GM15510 (cell line): Measurements from ENCODE around the gene PAN3.

Experiments
- POLR2A ChIP-seq: IDR thresholded peaks from 3 replicates; pipeline ENCODE4 v1.6.1; 2011; ENCODE audit warnings: borderline replicate concordance; ENCODE audit not compliant: insufficient read length; ENCODE audit errors: extremely low read depth

The PAN3 gene

DNA sequence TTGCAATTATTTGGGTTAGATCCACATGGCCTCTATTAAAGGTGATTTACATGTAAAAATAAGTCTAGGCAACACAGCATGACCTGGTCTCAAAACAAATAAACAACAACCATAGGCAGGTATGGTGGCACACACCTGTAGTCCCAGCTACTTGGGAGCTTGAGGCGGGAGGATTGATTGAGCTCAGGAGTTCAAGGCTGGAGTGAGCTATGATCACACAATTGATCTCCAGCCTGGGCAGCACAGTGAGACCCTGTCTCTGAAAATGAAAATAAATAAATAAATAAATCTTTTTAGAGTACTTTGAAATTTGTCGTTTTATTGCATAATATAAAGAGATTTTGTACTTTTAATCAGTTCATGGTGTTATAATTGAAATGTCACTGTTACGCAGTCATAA is 93.3 kb downstream of the PAN3 start:
- TF ChIP-seq POLR2A = no peak

DNA sequence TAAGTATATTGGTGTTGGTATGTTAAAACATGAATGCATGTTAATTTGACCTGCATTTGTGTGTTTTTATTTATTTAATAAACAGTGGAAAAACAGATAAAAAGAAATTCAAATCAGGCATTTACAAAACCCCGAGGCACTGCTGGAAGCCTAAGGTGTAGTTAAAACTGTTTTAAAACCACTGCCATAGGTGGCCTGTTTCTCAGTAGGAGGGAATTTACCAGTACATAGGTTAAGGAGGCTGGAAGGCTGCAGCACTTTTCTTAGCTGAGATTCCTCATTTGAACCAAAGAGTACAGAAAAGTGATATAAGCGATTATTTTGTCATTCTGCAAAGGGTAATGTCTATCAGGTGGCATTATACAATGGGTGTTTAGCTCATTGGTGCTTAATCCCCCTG is 99.6 kb downstream of the PAN3 start:
- no peak for TF ChIP-seq POLR2A

DNA sequence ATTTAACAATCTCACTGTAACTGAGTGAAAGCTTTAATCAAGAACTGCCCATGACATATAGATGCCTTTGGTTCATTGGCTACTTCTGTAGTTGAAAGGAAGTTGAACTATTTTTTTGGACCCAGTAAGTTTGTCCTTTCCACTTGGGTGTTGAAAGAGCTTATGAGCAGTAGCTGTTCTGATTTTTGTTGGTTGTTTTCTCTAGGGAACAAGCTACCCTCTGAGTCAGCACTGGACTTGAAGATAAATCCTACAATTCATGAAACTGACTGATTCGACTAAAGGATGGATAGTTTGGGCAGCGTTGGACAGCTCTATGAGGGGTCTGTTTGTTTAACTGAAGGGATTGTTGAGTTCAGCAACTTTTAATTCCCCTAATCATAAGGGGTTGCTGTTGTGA is 101.0 kb downstream of the PAN3 start:
- TF ChIP-seq POLR2A = no peak

DNA sequence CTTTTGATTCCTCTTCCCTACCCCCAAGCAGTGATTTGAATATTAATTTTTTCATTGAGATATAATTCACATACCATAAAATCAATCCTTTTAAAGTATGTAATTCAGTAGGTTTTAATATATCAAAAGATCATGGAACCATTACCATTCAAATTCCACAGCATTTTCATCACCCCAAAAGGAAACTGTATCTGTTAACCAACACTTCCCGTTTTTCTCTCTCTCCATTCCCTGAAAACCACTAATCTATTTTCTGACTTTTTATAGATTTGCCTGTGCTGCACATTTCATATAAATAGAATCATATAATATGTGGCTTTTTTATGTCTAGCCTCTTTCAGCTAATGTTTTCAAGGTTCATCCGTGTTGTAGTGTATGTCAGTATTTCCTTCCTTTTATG is 107.1 kb downstream of the PAN3 start:
- no peak for TF ChIP-seq POLR2A

DNA sequence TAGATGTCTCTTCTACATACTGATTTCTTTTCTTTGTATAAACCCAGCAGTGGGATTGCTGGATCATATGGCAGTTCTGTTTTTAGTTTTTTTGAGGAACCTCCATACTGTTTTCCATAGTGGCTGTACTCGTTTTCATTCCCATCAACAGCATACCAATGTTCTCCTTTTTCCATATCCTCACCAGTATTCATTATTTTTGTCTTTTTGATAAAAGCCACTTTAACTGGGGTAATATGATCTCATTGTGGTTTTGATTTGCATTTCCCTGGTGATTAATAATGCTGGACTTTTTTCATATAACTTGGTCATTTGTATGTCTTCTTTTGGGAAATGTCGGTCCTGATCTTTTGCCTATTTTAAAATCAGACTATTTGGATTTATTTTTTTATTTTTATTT is 108.5 kb downstream of the PAN3 start:
- TF ChIP-seq POLR2A = no peak

DNA sequence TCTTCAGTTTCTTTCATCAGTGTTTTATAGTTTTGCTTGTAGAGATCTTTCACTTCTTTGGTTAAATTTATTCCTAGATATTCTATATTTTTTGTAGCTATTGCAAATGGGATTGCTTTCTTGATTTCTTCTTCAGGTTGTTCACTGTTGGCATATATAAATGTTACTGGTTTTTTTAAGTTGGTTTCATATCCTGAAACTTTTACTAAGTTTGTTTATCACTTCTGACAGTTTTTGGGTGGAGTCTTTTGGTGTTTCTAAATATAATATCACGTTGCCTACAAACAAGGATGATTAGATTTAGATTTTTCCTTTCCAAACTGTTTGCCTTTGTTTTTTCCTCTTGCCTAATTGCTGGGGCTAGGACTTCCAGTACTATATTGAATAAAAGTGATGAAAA is 109.7 kb downstream of the PAN3 start:
- no peak for TF ChIP-seq POLR2A

DNA sequence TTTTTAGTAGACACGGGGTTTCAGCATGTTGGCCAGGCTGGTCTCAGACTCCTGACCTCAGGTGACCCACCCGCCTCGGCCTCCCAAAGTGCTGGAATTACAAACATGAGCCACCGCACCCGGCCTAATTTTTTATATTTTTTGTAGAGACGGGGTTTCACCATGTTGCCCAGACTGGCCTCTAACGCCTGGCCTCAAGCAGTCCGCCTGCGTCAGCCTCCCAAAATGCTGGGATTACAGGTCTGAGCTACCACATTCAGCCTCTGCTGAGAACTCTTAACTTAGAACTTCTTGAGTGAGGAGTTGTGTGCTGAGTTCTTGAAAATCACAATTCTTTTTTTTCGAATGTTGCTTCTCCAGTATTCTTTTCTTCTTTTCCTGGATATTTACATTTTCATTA is 112.2 kb downstream of the PAN3 start:
- no peak for TF ChIP-seq POLR2A

DNA sequence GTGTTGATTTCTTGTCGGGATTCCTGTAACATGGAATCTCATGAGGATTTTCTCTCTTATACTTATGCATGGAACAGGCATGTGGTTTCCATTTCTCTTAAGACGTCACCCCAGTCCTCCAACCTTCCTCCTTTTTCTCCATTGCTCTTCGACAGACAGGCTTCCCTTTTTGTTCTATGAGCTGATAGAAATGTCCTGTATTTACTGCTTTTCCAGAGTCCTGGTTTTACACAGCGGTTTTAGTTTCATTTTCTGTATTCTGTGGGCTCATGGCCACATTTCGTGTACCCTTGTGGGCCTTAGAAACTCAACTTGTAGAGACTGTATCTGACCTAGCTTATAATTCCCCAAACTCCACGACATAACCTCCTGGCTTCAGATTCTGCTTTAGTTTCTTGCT is 113.1 kb downstream of the PAN3 start:
- TF ChIP-seq POLR2A = no peak

DNA sequence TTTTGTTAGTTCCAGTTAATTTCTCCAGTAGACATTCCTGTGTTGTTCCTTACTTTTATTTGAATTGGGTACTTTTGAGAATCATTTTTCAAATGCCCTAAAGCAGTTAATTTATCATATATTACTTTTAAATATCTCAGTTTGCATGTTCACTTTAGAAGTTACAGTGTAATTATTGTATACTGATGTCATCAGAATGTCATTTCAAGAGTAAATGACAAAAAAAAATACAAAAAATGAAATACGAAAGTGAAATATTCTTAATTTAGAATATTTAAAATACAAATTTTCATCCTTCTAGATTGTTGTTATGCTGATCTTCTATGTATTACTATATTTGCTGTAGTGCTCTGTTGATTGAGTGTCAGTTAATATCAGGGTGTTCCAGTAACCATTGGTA is 114.2 kb downstream of the PAN3 start:
- TF ChIP-seq POLR2A = no peak

DNA sequence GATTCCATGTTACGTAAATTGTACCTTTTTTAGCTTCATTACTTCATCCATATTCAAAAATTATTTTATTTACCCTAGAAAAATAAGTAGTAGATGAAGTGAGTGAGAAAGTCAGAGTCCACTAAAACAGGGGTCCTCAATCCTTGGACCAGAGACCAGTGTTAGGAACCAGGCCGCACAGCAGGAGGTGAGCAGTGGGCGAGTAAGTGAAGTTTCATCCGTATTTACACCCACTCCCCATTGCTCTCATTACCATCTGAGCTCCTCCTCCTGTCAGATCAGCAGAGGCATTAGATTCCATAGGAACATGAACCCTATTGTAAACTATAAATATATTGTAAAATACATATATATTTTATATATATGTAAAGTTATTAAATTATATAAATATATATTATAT is 119.0 kb downstream of the PAN3 start:
- TF ChIP-seq POLR2A = no peak

DNA sequence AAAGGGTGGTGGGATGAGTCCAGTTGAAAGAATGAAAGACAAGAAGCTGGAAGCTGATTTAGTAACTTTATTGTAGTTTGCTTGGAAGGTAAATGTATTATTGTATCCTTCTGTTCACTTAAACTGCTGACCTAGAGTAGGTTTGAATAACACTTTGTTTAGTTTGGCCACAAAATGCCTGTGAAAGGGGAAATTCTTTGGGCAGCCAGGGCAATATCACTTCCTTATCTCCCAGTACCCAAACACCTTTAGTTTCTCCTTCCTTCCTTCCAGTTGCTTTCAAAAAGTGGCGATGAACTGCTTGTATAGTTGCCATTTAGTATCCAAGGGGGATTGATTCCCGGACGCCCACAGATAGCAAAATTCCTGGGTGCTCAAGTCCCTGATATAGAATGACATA is 120.1 kb downstream of the PAN3 start:
- no peak for TF ChIP-seq POLR2A

DNA sequence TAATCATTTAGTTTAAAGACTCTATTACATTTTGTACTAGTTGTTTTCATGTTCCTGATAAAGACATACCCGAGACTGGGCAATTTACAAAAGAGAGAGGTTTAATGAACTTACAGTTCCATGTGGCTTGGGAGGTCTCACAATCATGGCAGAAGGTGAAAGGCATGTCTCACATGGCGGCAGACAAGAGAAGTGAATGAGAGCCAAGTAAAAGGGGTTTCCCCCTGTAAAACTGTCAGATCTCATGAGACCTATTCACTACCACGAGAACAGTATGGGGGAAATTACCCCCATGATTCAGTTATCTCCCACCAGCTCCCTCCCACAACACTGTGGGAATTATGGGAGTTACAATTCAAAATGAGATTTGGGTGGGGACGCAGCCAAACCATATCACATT is 129.2 kb downstream of the PAN3 start:
- TF ChIP-seq POLR2A = no peak

DNA sequence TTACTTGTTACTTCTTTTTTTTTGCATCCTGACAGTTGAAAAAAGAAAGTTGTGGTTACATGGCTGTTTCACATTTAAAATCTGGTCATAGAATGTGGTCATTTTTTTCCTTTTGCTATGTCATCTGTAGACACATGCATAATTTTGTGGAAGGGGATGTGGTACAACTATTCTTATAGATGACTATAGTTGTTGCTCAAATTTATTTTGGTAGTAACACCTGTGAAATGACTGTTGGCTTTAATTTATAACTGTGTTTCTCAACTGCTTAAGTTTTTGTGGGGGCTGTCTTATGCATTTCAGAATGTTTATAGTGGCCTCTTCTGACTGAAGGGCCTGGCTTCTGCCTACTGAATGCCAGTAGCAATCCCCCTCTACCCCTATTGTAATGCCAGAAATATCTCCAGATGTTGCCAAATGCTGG is 130.5 kb downstream of the PAN3 start:
- no peak for TF ChIP-seq POLR2A

DNA sequence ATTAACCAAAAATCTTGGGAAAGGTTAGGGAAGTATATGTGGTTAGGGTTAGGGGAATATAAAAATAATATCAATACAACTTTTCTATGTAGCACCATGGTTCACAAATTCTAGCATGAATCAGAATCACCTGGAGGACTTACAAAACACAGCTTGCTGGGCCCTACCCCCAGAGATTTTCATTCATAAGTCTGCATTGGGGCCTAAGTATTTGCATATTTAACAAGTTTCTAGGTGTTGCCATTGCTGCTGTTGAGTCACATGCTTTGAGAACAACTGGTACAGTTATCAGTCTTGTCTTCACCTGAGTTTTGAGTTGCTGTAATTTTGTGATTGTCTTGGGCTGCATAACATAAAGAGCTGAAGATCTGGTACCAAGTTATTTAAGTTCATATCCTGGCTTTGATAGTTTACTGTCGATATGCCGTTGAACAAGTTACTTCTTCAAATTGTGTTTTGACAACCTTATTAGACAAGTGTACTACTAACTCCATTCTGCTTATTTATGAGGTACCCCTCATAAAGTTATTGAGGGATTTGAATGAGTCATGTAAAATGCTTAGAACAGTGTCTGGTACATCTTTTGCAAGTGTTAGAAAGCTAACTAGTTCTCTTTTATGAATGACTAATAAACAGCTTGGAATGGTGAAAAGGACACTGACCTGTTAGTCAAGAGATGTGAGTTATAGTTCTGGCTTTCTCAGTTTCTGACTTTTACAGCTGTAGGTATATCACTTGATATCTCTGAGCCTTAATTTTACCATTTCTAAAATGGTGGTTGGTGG is 132.9 kb downstream of the PAN3 start:
- TF ChIP-seq POLR2A = no peak

DNA sequence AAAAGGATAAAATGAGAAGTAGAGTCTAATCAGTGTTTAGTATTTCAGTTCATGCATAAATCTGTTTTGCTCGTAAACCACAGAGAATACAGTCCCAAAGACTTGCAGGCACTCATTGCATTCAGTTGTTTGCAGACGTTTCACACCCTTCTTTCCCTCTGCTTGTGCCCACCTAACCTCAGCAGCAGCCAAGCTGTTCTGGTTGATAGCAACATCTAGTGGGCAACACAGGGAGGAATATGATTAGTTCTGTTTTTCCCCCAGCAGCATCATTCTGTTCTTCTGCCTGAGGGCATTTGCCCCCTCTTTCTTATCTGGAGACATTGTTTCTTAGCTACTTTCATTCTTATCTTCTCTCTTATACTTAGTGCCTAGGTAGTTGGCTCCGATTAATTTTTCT is 135.6 kb downstream of the PAN3 start:
- TF ChIP-seq POLR2A = no peak

DNA sequence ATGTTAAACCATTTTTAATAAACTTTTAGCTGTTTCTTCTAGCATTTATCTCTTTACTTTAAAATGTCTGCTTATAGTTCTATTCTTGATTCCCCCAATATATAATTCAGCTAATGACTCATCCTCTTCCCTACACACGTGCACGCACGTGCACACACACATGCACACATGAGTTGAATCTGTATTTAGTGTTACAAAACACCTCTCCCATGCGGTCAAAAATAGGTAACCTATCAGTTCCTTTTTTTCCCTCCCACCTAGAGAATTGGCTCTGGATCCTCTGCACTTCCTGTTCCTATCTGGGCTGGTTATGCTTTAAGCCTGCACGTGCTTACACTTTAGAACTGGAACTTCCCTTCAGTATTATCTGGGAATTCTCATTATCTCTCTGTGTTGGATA is 144.1 kb downstream of the PAN3 start:
- TF ChIP-seq POLR2A = no peak

DNA sequence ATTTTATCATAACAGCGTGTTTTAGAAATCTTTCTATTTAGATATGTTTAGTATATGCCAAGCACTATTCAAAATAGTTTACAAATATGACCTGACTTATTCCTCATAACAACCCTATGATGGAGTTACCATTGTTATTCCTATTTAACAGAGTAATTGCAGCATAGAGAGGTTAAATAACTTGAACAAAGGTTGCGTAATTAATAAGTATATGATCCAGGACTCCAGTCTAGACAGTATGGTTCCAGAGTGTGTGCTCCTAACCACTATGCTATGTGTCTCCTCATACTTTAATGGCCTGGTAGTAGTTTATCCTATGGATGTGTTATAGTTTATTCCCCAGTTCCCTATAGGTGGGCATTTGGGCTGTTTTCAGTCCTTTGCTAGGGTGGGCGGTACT is 145.3 kb downstream of the PAN3 start:
- no peak for TF ChIP-seq POLR2A
